OCI-LY7 (cell line): Measurements from ENCODE around the gene ARHGAP23. TPM values are rescaled to one million over a fixed set of nuclear protein-coding genes. Genes with fewer than 3 reads are reported as not detected.

Experiments used
- BruUV-seq: library from RNA; stranded (reverse); fragments of 400-500 nt; replicated peaks from 2 replicates; lab custom pipeline; 2021; lab: Mats Ljungman, UMichigan
- CTCF ChIA-PET: fragments of 300-600 bp; sonication (Branson Sonifier 250); formaldehyde crosslinking; loops from one replicate; lab custom pipeline; 2022; ENCODE audit warnings: antibody characterized with exemption; ENCODE audit not compliant: unreplicated experiment; lab: Charles Lee
- POLR2A ChIA-PET: fragments of 300-600 bp; sonication (Branson Sonifier 250); formaldehyde crosslinking; loops from one replicate; lab custom pipeline; 2022; ENCODE audit warnings: antibody characterized with exemption; lab: Charles Lee
- DNase-seq: peaks from one replicate; pipeline ENCODE4 v3.0.0-alpha.2; 2015; ENCODE audit warnings: low spot score
- H2AFZ ChIP-seq: fragments of 200-600 bp; sonication (generic), shearing (Covaris generic); 2 replicates; pipeline ENCODE4 v1.6.1; 2014; ENCODE audit warnings: mild to moderate bottlenecking, antibody characterized with exemption, low read length, moderate library complexity
- H3K27ac ChIP-seq: fragments of 200-600 bp; sonication (generic); 2 replicates; pipeline ENCODE4 v1.5.1; 2014; ENCODE audit warnings: mixed run types, low read depth, mild to moderate bottlenecking, moderate library complexity, low read length, inconsistent platforms; ENCODE audit not compliant: poor library complexity, severe bottlenecking
- H3K36me3 ChIP-seq: fragments of 200-600 bp; sonication (generic); 2 replicates; pipeline ENCODE4 v1.6.1; 2014; ENCODE audit warnings: mild to moderate bottlenecking, antibody characterized with exemption, low read length, moderate library complexity, mixed read lengths; ENCODE audit not compliant: insufficient read depth
- H3K4me1 ChIP-seq: fragments of 200-600 bp; sonication (generic); 2 replicates; pipeline ENCODE4 v1.5.1; 2014; ENCODE audit warnings: mild to moderate bottlenecking, low read length; ENCODE audit not compliant: insufficient read depth, poor library complexity, severe bottlenecking
- H3K4me2 ChIP-seq: fragments of 200-600 bp; sonication (generic); 2 replicates; pipeline ENCODE4 v1.6.1; 2014; ENCODE audit warnings: mild to moderate bottlenecking, low read length
- H3K4me3 ChIP-seq: fragments of 200-600 bp; sonication (generic); 2 replicates; pipeline ENCODE4 v1.5.1; 2014; ENCODE audit warnings: mild to moderate bottlenecking, low read depth, low read length; ENCODE audit not compliant: poor library complexity, severe bottlenecking
- H3K79me2 ChIP-seq: fragments of 200-600 bp; sonication (generic); 2 replicates; pipeline ENCODE4 v1.6.1; 2016; ENCODE audit warnings: low read depth, mild to moderate bottlenecking, low read length, moderate library complexity, mixed read lengths; ENCODE audit not compliant: insufficient read depth
- H3K9me2 ChIP-seq: fragments of 200-600 bp; sonication (generic); 2 replicates; pipeline ENCODE4 v1.6.1; 2016; ENCODE audit warnings: mild to moderate bottlenecking, low read length, mixed read lengths; ENCODE audit not compliant: insufficient read depth
- H3K9me3 ChIP-seq: fragments of 200-600 bp; sonication (generic); 2 replicates; pipeline ENCODE4 v1.6.1; 2014; ENCODE audit warnings: mild to moderate bottlenecking, mixed run types, low read length, mixed read lengths
- H4K20me1 ChIP-seq: fragments of 200-600 bp; sonication (generic); 2 replicates; pipeline ENCODE4 v1.6.1; 2014; ENCODE audit warnings: mild to moderate bottlenecking, antibody characterized with exemption, low read length, moderate library complexity, mixed read lengths; ENCODE audit not compliant: insufficient read depth
- EZH2phosphoT487 ChIP-seq: fragments of 200-600 bp; sonication (generic); IDR thresholded peaks from 2 replicates; pipeline ENCODE4 v1.6.1; 2018; ENCODE audit warnings: low read depth, borderline replicate concordance, mild to moderate bottlenecking, mixed run types, antibody characterized with exemption, low read length, moderate library complexity, mixed read lengths
- intact Hi-C: fragments of 100-400 bp; cut with micrococcal nuclease; formaldehyde crosslinking; loops from one replicate; pipeline ENCODE4 v1.10.0; 2022; ENCODE audit not compliant: unreplicated experiment
- total RNA-seq, 2 experiments: library from RNA; depleted of rRNA in 1 of 2; stranded (reverse); fragments of >200 nt in 1 of 2; shearing (Covaris generic) in 1 of 2; gene quantifications; 2 replicates each; pipeline ENCODE4 v1.2.3, GENCODE V29; 2014 to 2022
- TF ChIP-seq, protein P1 (sequence below): fragments of 200-600 bp; sonication (generic); conservative IDR thresholded peaks from 2 replicates; pipeline ENCODE4 v1.5.1; 2014; ENCODE audit warnings: mild to moderate bottlenecking, antibody characterized with exemption, low read length, moderate library complexity, mixed read lengths

Gene ARHGAP23
- total RNA-seq, 2 experiments from 2014 or later = 16.3 to 18.6 TPM

DNA sequence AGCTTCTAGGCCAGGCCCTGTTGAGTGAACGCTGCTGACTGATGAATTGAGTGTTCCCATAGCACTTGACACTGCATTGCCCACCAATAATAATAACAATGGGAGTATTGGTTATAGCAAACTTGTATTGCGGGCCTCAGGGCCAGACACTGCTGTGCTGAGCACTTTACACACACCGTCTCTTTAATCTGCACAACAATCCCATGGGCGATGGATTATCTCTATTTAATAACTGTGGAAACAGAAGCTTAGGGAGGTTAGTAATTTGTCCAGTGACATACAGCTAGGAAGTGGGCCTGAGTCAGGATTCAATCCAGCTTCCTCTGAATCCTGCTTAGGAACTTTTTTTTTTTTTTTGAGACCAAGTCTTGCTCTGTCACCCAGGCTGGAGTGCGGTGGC lies 11.2 kb downstream of the ARHGAP23 start:
- Histone ChIP-seq H3K4me1 (peaks cover 24% of the 10 kb centered on the region), H3K9me3 (no peaks in the 10 kb centered on the region), H3K4me2 (no peak overlapping the region), H3K9me2 (no peaks in the 10 kb centered on the region), H4K20me1 (no peaks in the 10 kb centered on the region), H3K36me3 (no peaks in the 10 kb centered on the region), H3K4me3 (no peak overlapping the region), H3K27ac (no peak overlapping the region), H2AFZ (no peak overlapping the region), H3K79me2 (no peaks in the 10 kb centered on the region)
- DNase-seq = no peak
- ChIA-PET POLR2A (no interaction called here), CTCF (no interaction called here)
- TF ChIP-seq EZH2phosphoT487 = no peak
- TF ChIP-seq, protein P1, sequence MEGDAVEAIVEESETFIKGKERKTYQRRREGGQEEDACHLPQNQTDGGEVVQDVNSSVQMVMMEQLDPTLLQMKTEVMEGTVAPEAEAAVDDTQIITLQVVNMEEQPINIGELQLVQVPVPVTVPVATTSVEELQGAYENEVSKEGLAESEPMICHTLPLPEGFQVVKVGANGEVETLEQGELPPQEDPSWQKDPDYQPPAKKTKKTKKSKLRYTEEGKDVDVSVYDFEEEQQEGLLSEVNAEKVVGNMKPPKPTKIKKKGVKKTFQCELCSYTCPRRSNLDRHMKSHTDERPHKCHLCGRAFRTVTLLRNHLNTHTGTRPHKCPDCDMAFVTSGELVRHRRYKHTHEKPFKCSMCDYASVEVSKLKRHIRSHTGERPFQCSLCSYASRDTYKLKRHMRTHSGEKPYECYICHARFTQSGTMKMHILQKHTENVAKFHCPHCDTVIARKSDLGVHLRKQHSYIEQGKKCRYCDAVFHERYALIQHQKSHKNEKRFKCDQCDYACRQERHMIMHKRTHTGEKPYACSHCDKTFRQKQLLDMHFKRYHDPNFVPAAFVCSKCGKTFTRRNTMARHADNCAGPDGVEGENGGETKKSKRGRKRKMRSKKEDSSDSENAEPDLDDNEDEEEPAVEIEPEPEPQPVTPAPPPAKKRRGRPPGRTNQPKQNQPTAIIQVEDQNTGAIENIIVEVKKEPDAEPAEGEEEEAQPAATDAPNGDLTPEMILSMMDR = no peak
- no TSS peak for BruUV-seq
- intact Hi-C loops = no loop called here

DNA sequence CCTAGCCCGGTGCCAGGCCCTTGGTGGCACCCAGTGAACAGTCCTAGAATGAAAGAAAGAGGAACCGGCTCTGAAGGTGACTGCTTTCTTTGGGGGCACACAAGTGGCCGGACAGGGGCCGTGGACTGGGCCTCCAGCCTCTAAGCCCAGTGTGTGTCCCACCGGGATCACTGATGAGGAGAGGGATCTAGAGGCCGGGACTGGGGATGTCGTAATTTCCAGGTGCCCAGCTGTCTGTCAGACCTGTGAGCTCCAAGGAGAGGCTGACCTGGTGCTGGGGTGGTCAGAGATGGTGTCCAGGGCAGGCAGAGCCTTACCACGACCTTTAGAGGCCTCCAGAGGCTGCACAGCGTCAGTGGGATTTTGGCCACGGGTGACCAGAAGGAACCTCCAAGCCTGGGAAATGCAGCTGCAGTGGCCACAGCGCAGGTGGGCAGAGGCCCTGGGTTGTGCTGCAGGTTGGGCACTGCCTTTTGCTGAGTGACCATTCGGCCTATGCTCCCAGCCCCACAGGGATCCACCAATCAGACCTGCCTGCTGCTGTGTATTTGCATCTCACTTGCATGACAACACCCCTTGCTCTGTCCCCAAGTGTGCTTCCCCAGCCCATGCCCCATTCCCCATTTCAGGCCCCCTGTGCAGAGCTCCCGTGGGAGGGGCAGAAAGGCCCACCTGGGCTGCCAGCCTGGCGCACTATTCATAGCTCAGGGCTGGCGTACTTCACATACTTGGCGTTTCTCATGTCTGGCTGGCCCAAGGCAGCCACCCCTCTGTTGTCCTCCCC lies 12.5 kb downstream of the ARHGAP23 start:
- intact Hi-C loops = no loop called here
- no TSS peak for BruUV-seq
- H3K4me2 ChIP-seq = no peak overlapping the region
- H2AFZ ChIP-seq = no peak overlapping the region
- DNase-seq = no peak
- no peak overlapping the region for H3K27ac ChIP-seq
- CTCF ChIA-PET = no interaction called here
- no peaks in the 10 kb centered on the region for H3K79me2 ChIP-seq
- H4K20me1 ChIP-seq = no peaks in the 10 kb centered on the region
- peaks cover 24% of the 10 kb centered on the region for H3K4me1 ChIP-seq
- H3K9me2 ChIP-seq = no peaks in the 10 kb centered on the region
- H3K4me3 ChIP-seq = no peak overlapping the region
- no peaks in the 10 kb centered on the region for H3K9me3 ChIP-seq
- H3K36me3 ChIP-seq = no peaks in the 10 kb centered on the region
- TF ChIP-seq EZH2phosphoT487 = no peak
- TF ChIP-seq, protein P1 = no peak
- POLR2A ChIA-PET = interaction anchor here (1.3 kb wide), 1 partner anchor 9 kb away, joined by 3 read pairs; no protein-coding TSS in a partner anchor
